ENCODE results near the gene MN1. TPM values are rescaled to one million over a fixed set of nuclear protein-coding genes. Genes with fewer than 3 reads are reported as not detected.

Gene MN1
- total RNA-seq, 1 donor from 2014 or later, result 0.53 TPM

- no peak for DNase-seq (ENCODE audit: low read depth, low spot score)
Measured at GRCh38 chr22:27786291-27786932, 15.1 kb downstream of the MN1 start.

- DNase-seq (ENCODE audit: low read depth, low spot score), result no peak
Measured at GRCh38 chr22:27785831-27786230, 15.7 kb downstream of the MN1 start.

GRCh38 chr22:27784120-27784475, 17.5 kb downstream of the MN1 start:
- DNase-seq (ENCODE audit: low read depth, low spot score), result no peak

- no peak for DNase-seq (ENCODE audit: low read depth, low spot score)
Measured at GRCh38 chr22:27783436-27784119, 18.0 kb downstream of the MN1 start.

GRCh38 chr22:27782088-27782487, 19.5 kb downstream of the MN1 start:
- no peak for DNase-seq (ENCODE audit: low read depth, low spot score)

- no peak for DNase-seq (ENCODE audit: low read depth, low spot score)
Measured at GRCh38 chr22:27780161-27780575, 21.4 kb downstream of the MN1 start.

GRCh38 chr22:27779643-27780042, 21.9 kb downstream of the MN1 start:
- DNase-seq (ENCODE audit: low read depth, low spot score), result no peak

GRCh38 chr22:27778294-27779090, 23.1 kb downstream of the MN1 start:
- no peak for DNase-seq (ENCODE audit: low read depth, low spot score)

GRCh38 chr22:27777128-27777527, 24.4 kb downstream of the MN1 start:
- no peak for DNase-seq (ENCODE audit: low read depth, low spot score)

- no peak for DNase-seq (ENCODE audit: low read depth, low spot score)
Measured at GRCh38 chr22:27776650-27776958, 25.0 kb downstream of the MN1 start.

- DNase-seq (ENCODE audit: low read depth, low spot score), result no peak
Measured at GRCh38 chr22:27775758-27776649, 25.6 kb downstream of the MN1 start.

- no peak for DNase-seq (ENCODE audit: low read depth, low spot score)
Measured at GRCh38 chr22:27775087-27775698, 26.4 kb downstream of the MN1 start.

GRCh38 chr22:27774200-27774599, 27.4 kb downstream of the MN1 start:
- DNase-seq (ENCODE audit: low read depth, low spot score), result no peak

- no peak for DNase-seq (ENCODE audit: low read depth, low spot score)
Measured at GRCh38 chr22:27772984-27773498, 28.5 kb downstream of the MN1 start.

- DNase-seq (ENCODE audit: low read depth, low spot score), result no peak
Measured at GRCh38 chr22:27772081-27772983, 29.2 kb downstream of the MN1 start.

- no peak for DNase-seq (ENCODE audit: low read depth, low spot score)
Measured at GRCh38 chr22:27771637-27772036, 29.9 kb downstream of the MN1 start.

- no peak for DNase-seq (ENCODE audit: low read depth, low spot score)
Measured at GRCh38 chr22:27769012-27769411, 32.5 kb downstream of the MN1 start.

GRCh38 chr22:27768027-27768653, 33.4 kb downstream of the MN1 start:
- no peak for DNase-seq (ENCODE audit: low read depth, low spot score)

GRCh38 chr22:27766679-27767078, 34.9 kb downstream of the MN1 start:
- DNase-seq (ENCODE audit: low read depth, low spot score), result no peak

Data from pulmonary artery endothelial cell (primary cell).